OCI-LY1 (cell line): ENCODE measurements around the gene CTNNBL1.

Source experiments
- H2AFZ ChIP-seq: fragments of 200-600 bp; sonication (generic), shearing (Covaris generic); 2 replicates; pipeline ENCODE4 v1.6.0; 2014; ENCODE audit warnings: antibody characterized with exemption, mild to moderate bottlenecking, low read length
- H3F3A ChIP-seq: fragments of 200-600 bp; sonication (generic), shearing (Covaris generic); 2 replicates; pipeline ENCODE4 v1.6.0; 2014; ENCODE audit warnings: mild to moderate bottlenecking, antibody characterized with exemption, low read length, moderate library complexity; ENCODE audit not compliant: insufficient read depth
- H3K27ac ChIP-seq: fragments of 200-600 bp; sonication (generic); 2 replicates; pipeline ENCODE4 v1.5.1; 2014; ENCODE audit warnings: low read length, mixed run types, mild to moderate bottlenecking, low read depth; ENCODE audit not compliant: poor library complexity, severe bottlenecking
- H3K27me3 ChIP-seq: fragments of 200-600 bp; sonication (generic); 2 replicates; pipeline ENCODE4 v1.6.0; 2014; ENCODE audit warnings: antibody characterized with exemption, mild to moderate bottlenecking, low read length, moderate library complexity; ENCODE audit not compliant: insufficient read depth
- H3K36me3 ChIP-seq: fragments of 200-600 bp; sonication (generic); 2 replicates; pipeline ENCODE4 v1.6.1; 2014; ENCODE audit warnings: mild to moderate bottlenecking, antibody characterized with exemption, low read length, moderate library complexity, mixed read lengths; ENCODE audit not compliant: insufficient read depth
- H3K4me1 ChIP-seq: fragments of 200-600 bp; sonication (generic); 2 replicates; pipeline ENCODE4 v1.5.1; 2014; ENCODE audit warnings: mild to moderate bottlenecking, low read length, moderate library complexity; ENCODE audit not compliant: insufficient read depth, severe bottlenecking
- H3K4me2 ChIP-seq: fragments of 200-600 bp; sonication (generic), shearing (Covaris generic); 2 replicates; pipeline ENCODE4 v1.6.1; 2014; ENCODE audit warnings: low read length
- H3K4me3 ChIP-seq: fragments of 200-600 bp; sonication (generic); 2 replicates; pipeline ENCODE4 v1.5.1; 2014; ENCODE audit warnings: low read length, low read depth, mild to moderate bottlenecking, mixed read lengths; ENCODE audit not compliant: poor library complexity, severe bottlenecking
- H3K79me2 ChIP-seq: fragments of 200-600 bp; shearing (Covaris generic); 2 replicates; pipeline ENCODE4 v1.6.1; 2016; ENCODE audit warnings: mixed run types, low read length, mixed read lengths; ENCODE audit not compliant: insufficient read depth
- H3K9ac ChIP-seq: fragments of 200-600 bp; sonication (generic), shearing (Covaris generic); 2 replicates; pipeline ENCODE4 v1.6.1; 2014; ENCODE audit warnings: mild to moderate bottlenecking, low read length, mixed read lengths
- H3K9me2 ChIP-seq: fragments of 200-600 bp; sonication (generic), shearing (Covaris generic); 2 replicates; pipeline ENCODE4 v1.6.1; 2014; ENCODE audit warnings: low read depth, mild to moderate bottlenecking, low read length, mixed read lengths
- H3K9me3 ChIP-seq: fragments of 200-600 bp; shearing (Covaris generic); 2 replicates; pipeline ENCODE4 v1.6.1; 2014; ENCODE audit warnings: low read length, mixed read lengths
- H4K20me1 ChIP-seq: fragments of 200-600 bp; sonication (generic), shearing (Covaris generic); 2 replicates; pipeline ENCODE4 v1.6.0; 2016; ENCODE audit warnings: mild to moderate bottlenecking, low read length; ENCODE audit not compliant: insufficient read depth
- CTCF ChIP-seq: fragments of 200-600 bp; sonication (generic), shearing (Covaris generic); IDR thresholded peaks from 2 replicates; pipeline ENCODE4 v1.5.1; 2017; ENCODE audit warnings: mild to moderate bottlenecking, antibody characterized with exemption, low read length, moderate library complexity, mixed read lengths
- EZH2 ChIP-seq: fragments of 200-600 bp; sonication (generic), shearing (Covaris generic); IDR thresholded peaks from 2 replicates; pipeline ENCODE4 v1.8.0; 2017; ENCODE audit warnings: borderline replicate concordance, mixed run types, mild to moderate bottlenecking, antibody characterized with exemption, low read length, moderate library complexity, mixed read lengths

Gene CTNNBL1

GRCh38 chr20:37848706-37849105 lies 154.9 kb downstream of the CTNNBL1 start:
- no peaks in the 10 kb centered on the region for H3K9me2 ChIP-seq
- H3F3A ChIP-seq: no peaks in the 10 kb centered on the region
- H3K9ac ChIP-seq: no peak overlapping the region
- no peaks in the 10 kb centered on the region for H3K79me2 ChIP-seq
- no peak overlapping the region for H3K4me3 ChIP-seq
- no peaks in the 10 kb centered on the region for H4K20me1 ChIP-seq
- H3K4me1 ChIP-seq: peaks cover 12% of the 10 kb centered on the region
- H3K36me3 ChIP-seq: peaks cover 18% of the 10 kb centered on the region; the same call in 1 of the 2 replicates
- TF ChIP-seq CTCF (no peak), EZH2 (no peak)
- H2AFZ ChIP-seq: no peak overlapping the region
- H3K27me3 ChIP-seq: no peaks in the 10 kb centered on the region
- no peak overlapping the region for H3K27ac ChIP-seq
- H3K4me2 ChIP-seq: no peak overlapping the region
- no peaks in the 10 kb centered on the region for H3K9me3 ChIP-seq

GRCh38 chr20:37849156-37849555 lies 155.3 kb downstream of the CTNNBL1 start:
- H3K4me3 ChIP-seq: no peak overlapping the region

GRCh38 chr20:37849566-37849965 lies 155.7 kb downstream of the CTNNBL1 start:
- Histone ChIP-seq H3K4me2 (no peak overlapping the region), H3K4me3 (no peak overlapping the region), H3K27ac (no peak overlapping the region), H3K27me3 (no peaks in the 10 kb centered on the region), H3F3A (no peaks in the 10 kb centered on the region), H3K9me3 (no peaks in the 10 kb centered on the region), H2AFZ (no peak overlapping the region), H3K4me1 (peaks cover 13% of the 10 kb centered on the region), H3K9ac (no peak overlapping the region), H3K79me2 (no peaks in the 10 kb centered on the region), H3K36me3 (peaks cover 18% of the 10 kb centered on the region; the same call in 1 of the 2 replicates), H3K9me2 (no peaks in the 10 kb centered on the region), H4K20me1 (no peaks in the 10 kb centered on the region)
- TF ChIP-seq EZH2 (no peak), CTCF (no peak)

More at GRCh38 chr20:37849156-37849555, 155.3 kb downstream of the CTNNBL1 start:
- peaks cover 13% of the 10 kb centered on the region for H3K4me1 ChIP-seq
- H3K27me3 ChIP-seq: no peaks in the 10 kb centered on the region
- no peaks in the 10 kb centered on the region for H3F3A ChIP-seq
- H2AFZ ChIP-seq: no peak overlapping the region
- TF ChIP-seq CTCF (no peak), EZH2 (no peak)
- no peak overlapping the region for H3K4me2 ChIP-seq
- H3K9me2 ChIP-seq: no peaks in the 10 kb centered on the region
- H3K27ac ChIP-seq: no peak overlapping the region
- no peaks in the 10 kb centered on the region for H3K79me2 ChIP-seq
- H3K36me3 ChIP-seq: peaks cover 18% of the 10 kb centered on the region; the same call in 1 of the 2 replicates
- no peaks in the 10 kb centered on the region for H3K9me3 ChIP-seq
- H4K20me1 ChIP-seq: no peaks in the 10 kb centered on the region
- H3K9ac ChIP-seq: no peak overlapping the region
